ENCODE measurements around the gene PODXL2. TPM values are rescaled to one million over a fixed set of nuclear protein-coding genes. Genes with fewer than 3 reads are reported as not detected.
A peak's percentile ranks its signal among the peaks of the same experiment; 100 is the strongest.

PODXL2 gene
- polyA plus RNA-seq, 3 donors: 47.4 to 53.8 (median 48.7) TPM

DNA sequence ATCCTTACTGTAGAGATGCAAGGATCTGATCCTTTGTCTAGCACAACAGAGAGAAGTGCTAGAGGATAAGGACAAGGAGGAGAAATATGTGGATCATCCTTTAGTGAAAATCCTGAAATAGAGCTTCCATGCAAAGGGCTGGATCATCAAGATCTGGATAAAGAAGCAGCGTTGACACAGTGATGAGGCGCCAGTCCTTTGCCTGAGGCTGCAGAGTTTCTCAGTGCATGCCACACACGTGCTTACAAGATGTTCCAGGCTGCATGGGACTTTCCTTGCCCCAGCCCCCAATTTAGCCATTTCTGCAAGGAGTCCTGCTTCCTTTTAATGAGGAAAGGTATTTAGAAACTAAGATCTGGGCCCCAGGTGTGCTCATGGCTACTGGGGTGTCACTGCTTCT lies 36.6 kb downstream of the PODXL2 start:
- no peak for DNase-seq (ENCODE audit: extremely low read depth in 1 of 11, low read depth in 9 of 11, low spot score in 4 of 11)

DNA sequence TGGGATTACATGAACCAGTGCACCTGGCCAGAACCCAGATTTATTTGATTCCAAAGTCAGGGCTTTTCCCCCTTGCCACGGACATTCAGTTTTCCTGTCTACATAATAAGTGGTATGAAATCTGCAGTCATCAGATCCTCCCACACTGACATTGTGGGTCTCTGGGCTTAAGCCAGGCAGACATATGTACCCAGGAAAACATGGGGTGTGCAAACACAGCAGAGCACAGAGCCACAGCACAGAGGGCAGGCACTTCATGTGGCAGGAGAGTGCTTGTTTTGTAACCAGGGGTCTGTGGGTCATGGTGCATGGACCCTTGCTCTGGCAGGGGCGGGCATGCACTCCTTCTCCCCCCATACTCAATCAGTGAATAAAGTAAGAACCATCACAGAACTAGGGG lies 37.7 kb downstream of the PODXL2 start:
- no peak for DNase-seq (ENCODE audit: extremely low read depth in 1 of 11, low read depth in 9 of 11, low spot score in 4 of 11)

DNA sequence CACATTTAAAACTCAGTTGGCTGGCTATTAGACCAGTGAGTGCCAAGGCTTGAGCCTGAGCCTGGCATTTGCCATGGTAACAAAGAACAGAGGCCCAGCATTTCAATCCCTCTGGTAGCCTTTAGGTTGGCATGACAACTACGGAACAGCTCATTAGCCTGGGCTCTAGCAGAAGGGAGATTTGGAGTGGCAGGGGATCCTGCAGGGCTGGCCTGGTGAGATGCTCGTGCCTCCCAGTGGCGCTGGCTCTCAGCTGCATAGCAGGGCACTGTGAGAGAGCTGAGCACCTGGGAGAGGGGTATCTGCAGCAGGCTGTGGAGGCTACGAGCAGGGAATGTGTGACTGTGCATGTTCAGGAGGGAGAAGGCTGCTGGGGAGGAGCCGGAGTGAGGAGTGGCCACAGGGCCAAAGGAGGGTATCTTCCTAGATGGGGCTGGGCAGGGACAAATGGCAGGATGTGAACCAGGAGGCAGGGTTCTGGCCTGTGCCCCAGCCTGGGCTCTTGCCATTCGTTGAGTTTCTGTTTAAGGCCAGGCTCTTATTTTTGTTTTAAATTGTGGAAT lies 38.2 kb downstream of the PODXL2 start:
- no peak for DNase-seq (ENCODE audit: extremely low read depth in 1 of 11, low read depth in 9 of 11, low spot score in 4 of 11)

DNA sequence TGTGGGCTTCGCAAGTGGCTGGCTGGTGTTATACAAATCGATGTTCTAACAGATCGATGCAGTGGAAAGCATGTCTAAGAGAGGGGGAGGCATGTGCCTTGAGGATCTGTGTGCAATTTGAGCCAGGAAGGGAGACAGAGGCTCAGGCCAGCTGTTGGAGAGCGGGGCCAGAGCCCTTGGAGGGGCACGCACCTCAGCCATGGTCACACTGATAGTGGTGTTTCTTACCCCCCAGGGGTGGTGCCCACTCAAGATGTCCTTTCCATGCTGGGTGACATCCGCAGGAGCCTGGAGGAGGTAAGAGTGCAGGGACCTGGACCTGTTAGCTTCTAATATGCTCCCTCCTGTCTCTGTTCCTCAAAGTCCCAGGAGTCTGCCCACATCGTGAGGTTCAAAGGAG lies 39.9 kb downstream of the PODXL2 start:
- DNase-seq (ENCODE audit: extremely low read depth in 1 of 11, low read depth in 9 of 11, low spot score in 4 of 11): no peak

DNA sequence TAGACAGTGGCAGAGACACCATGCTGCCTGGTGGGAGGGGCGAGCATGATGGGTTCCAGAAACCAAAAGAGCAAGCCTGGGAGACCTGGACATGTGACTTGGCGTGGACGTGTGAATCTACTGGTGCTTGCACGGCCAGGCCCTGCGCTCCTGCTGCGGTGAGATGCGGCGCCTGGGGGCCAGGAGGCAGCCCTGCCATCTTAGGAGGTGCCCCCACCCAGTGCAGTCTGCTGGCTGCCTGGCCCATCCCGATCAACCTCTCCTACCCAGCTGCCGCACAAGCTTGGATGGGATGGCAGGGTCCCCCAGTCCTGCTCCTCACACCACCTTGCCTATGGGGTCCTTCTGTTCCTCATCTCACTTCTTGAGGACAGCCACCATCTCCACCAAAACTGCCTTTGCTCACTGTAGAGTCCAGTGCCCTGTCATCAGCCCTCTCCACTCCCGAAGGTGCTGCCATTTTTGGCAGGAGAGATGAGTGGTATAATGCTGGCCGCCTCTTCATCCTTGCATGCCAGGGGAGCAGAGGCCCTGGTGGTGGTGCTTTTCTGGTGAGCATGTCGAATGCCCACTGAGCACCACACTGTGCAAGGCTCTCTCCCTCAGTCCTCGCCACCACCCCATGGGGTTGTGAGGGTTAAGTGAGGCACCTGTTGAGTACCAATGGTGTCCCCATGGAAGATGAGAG lies 40.7 kb downstream of the PODXL2 start:
- DNase-seq (ENCODE audit: extremely low read depth in 1 of 11, low read depth in 9 of 11, low spot score in 4 of 11): no peak

DNA sequence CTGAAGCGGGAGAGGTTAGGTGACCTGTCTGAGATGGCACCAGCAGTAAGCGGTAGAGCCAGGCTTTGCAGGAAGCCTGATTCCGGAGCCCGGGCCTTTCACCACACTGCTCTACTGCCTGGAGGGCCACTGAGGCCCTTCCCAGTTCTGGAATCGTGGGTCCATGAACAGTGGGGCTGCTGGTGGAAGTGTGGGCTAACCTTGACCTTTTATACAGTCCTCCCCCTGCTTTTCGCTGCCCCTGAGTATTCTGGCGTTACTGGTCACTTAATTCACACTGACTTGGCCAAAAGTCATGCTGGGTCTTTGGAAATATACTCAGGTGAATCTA lies 41.2 kb downstream of the PODXL2 start:
- DNase-seq (ENCODE audit: extremely low read depth in 1 of 11, low read depth in 9 of 11, low spot score in 4 of 11): no peak

DNA sequence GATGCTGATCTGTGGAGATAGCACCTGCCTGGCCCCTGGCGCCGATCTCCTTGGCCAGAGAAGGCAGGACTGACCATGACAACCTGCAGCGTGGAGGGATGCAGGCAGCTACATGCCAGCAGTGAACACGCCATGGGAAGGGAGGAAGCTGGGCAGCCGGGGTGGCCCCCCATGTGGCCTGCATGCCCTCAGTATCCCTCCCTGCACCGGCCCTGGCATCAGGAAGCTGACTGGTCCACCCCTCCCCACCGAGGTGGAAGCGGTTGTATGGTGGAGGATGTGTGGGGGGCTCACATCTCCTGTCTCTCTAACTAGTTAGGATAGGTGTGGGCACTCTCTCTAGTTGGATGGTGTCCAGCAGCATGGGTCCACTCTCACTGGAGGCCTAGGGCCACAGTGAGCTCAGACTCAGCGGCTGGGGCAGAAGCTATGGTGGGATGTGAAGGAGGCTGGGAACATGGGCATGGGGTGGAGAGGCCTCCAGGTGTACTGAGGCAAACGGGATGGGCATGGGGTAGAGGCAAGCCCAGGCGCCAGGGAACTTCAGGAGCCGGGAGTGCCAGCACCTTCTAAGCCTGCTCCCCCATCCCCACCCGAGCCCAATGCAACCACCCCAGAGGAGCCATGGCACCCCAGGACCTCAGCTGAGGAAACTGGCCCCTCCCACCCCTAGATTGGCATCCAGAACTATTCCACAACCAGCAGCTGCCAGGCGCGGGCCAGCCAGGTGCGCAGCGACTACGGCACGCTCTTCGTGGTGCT lies 42.0 kb downstream of the PODXL2 start:
- no peak for DNase-seq (ENCODE audit: extremely low read depth in 1 of 11, low read depth in 9 of 11, low spot score in 4 of 11)

DNA sequence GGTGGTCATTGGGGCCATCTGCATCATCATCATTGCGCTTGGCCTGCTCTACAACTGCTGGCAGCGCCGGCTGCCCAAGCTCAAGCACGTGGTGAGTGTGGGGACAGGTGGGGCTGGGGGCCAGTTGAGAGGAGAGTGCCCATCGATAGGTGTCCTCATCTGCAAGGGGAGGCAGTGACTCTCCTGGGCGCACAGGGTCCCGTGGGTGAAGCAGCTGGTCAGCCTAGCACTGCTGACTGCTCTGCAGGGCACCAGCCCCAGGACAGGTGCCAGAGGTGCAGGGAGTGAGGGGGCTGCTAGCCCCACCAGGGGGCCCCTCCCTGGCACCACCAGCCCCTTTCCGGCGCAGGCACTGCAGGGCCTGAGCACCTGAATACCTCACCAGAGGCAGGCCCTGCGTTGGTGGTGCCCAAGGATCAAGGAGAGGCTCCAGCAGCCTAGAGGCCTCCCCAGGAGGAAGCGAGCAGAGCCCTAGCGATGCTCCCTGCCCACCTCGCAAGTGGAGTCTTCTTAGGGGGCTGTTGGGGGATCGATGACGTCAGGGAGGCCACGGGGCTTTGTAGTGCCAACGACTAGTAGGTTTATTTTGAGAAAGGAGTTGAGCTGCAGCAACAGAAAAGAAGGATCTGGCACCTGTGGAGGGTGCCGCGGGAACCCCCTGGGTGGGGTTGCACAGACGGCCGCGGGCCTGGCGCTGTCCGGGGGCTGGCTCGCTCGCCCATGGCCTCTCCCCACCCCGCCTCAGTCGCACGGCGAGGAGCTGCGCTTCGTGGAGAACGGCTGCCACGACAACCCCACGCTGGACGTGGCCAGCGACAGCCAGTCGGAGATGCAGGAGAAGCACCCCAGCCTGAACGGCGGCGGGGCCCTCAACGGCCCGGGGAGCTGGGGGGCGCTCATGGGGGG lies 42.8 kb downstream of the PODXL2 start:
- no peak for DNase-seq (ENCODE audit: extremely low read depth in 1 of 11, low read depth in 9 of 11, low spot score in 4 of 11)

DNA sequence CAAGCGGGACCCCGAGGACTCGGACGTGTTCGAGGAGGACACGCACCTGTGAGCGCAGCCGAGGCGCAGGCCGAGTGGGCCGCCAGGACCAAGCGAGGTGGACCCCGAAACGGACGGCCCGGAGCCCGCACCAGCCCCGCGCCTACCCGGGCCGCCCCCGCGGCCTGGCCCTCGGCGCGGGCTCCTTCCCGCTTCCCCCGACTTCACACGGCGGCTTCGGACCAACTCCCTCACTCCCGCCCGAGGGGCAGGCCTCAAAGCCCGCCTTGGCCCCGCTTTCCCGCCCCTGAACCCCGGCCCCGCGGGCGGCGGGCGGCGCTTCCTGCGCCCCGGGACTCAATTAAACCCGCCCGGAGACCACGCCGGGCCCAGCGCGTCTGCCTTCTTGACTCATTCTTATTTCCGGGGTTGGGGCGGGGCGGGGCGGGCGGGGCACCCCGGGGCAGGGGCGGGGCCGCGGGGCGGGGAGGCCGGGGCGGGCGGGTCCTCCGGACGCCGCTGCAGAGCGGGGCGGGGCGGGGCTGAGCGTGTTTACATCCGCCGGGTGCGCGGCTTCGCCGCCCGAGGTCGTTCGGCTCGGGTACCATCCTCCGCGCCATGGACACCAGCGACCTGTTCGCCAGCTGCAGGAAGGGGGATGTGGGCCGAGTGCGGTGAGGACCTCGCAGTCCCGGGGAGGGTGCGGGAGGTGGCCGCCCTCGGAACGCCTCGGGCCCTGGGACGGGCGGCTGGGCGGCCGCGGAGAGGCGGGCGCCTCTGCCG lies 43.6 kb downstream of the PODXL2 start, which contains the start of gene ABTB1:
TSS of gene ABTB1 (plus strand) at position 524 of the 762 bp plus-strand sequence. CDS start at position 598, 74 bp downstream.
- DNase-seq (ENCODE audit: extremely low read depth in 1 of 11, low read depth in 9 of 11, low spot score in 4 of 11): peak in 6 of 11 donors; percentile 40 to 70 (median 66)

DNA sequence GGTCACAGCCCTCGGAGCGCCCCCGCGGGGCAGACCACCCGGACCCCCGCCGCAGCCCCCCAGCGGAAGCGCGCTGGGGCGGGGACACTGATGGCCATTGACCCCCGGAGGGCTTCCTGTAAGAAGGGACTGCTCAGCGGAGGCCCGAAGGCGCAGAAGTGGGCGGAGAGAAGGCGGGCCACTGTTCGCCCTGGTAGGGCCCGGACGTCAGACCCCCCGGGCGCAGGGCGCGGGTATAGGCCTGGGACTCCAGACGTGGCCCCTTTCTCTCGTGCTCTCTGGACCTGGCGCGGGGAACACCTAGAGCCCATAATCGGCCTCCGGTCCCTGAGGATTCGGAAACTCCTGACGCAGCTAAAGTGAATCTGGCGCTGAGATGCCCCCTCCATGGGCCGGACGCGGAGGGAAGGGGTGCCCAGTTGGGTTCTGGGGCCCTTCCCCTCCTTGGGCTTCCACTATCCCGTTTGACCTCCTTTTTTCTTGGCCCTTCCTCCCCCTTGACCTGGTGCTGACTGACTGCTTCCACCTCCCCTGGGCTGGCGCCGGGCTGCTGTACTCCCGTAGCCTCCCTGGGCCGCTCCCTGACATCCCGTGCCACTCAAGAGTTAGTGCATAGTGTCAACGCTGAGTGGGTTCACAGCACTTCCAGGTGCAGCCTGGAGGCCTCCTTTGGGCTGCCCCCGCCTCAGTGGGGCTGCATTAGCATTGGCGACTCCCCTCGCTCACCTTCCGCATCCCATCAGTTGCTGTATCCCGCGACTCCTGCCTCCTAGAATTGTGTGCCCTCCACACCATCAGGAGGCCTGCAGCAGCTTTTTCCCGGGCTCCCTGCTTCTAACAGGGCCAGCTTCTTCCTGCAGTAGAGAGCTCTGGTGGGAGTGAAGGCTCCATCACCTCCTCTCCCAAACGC lies 44.5 kb downstream of the PODXL2 start:
- no peak for DNase-seq (ENCODE audit: extremely low read depth in 1 of 11, low read depth in 9 of 11, low spot score in 4 of 11)

DNA sequence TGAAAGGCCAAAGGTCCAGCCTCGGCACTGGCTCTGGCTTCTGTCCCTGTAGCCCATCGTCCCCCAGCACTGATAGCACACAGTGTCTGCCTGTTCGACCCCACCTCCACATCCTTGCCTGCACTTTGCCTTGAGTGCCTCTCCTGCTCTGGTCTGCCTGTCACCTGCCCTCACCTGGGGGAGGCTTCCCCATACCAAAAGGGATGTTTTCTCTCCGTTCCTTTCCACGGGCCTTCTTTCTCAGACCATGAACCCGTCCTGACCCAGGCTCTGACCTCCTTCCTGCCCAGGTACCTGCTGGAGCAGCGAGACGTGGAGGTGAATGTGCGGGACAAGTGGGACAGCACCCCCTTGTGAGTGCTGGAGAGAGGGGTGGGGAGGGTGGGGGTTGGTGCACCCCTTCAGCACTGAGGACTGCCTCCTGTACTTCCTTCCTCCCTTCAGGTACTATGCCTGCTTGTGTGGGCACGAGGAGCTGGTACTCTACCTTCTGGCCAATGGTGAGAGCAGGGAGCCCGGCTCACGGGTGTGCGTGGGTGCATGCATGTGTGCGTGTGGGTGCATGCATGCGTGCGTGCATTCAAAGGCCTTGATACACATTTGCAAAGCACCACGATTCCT lies 45.2 kb downstream of the PODXL2 start:
- no peak for DNase-seq (ENCODE audit: extremely low read depth in 1 of 11, low read depth in 9 of 11, low spot score in 4 of 11)

DNA sequence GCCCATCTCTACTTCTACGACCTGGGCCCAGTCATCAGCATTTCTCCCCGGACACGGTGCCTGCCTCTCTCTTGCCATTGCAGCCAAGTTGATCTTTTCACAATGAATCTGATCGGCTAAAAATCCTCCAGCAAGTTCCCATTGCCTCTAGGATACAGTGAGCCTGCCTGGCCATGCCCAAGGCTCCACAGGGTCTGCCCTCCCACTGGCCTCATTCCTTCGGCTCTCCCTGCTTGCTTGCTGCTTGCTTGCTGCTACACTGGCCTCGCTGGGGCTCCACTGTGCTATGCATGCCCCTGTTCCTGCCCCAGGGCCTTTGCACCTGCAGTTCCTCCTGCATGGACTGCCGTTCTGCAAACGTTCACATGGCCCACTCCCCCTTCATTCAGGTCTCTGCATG lies 45.8 kb downstream of the PODXL2 start:
- DNase-seq (ENCODE audit: extremely low read depth in 1 of 11, low read depth in 9 of 11, low spot score in 4 of 11): no peak

DNA sequence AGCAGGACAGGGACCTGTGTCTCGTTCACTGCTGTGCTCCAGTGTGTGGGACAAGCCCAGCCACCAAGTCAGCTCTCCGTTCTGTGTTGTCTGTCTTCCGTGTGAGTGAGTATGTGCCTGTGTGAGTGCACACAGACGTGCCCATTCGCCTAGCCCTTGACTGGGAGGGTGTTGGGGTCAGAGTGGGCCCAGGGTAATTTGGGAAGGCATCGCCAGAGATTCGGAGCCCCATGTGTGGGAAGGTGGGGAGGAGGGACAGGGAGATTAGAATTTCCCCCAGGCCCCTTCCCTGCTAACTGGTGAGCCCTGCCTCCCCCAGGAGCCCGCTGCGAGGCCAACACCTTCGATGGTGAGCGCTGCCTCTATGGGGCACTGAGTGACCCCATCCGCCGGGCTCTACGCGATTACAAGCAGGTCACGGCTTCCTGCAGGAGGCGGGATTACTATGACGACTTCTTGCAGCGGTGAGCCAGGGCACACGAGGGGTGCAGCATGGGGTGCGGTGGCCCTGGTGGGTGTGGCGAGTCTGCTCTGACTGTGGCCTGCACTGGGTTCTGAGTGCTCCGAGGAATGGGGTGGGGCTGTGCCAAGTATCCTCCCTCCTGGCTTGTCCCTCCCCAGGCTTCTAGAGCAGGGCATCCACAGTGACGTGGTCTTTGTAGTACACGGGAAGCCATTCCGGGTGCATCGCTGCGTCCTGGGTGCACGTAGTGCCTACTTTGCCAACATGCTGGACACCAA lies 46.8 kb downstream of the PODXL2 start:
- no peak for DNase-seq (ENCODE audit: extremely low read depth in 1 of 11, low read depth in 9 of 11, low spot score in 4 of 11)

DNA sequence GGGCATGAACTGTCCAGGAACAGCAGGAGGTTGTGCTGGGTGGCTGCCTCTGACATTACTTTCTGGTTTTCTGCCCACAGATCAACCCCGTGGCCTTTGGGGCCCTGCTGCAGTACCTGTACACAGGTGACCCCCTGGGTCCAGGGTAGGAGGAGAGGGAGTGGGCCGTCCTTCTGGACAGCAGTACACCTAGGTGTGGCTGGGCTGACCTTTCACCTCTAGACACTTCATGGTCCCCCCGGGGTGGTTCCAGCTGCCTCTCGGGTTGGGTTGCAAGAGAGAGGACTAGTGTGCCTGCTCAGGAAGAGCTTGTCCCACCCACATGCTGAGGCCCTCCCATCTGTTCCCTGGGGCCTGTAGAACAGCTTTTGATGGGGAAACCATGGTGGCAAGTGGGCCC lies 47.5 kb downstream of the PODXL2 start:
- no peak for DNase-seq (ENCODE audit: extremely low read depth in 1 of 11, low read depth in 9 of 11, low spot score in 4 of 11)

DNA sequence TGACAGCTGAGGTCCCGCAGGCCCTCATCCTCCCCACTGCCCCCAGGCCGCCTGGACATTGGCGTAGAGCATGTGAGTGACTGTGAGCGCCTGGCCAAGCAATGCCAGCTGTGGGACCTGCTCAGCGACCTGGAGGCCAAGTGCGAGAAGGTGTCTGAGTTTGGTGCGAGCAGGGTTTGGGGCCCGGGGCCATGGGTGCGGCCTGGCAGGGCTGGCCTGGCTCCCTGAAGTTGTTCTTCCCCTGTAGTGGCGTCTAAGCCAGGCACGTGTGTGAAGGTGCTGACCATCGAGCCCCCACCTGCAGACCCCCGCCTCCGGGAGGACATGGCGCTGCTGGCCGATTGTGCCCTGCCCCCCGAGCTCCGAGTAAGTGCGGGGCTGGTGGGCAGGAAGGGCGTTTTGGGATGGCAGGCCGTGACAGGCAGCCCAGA lies 48.0 kb downstream of the PODXL2 start:
- no peak for DNase-seq (ENCODE audit: extremely low read depth in 1 of 11, low read depth in 9 of 11, low spot score in 4 of 11)

DNA sequence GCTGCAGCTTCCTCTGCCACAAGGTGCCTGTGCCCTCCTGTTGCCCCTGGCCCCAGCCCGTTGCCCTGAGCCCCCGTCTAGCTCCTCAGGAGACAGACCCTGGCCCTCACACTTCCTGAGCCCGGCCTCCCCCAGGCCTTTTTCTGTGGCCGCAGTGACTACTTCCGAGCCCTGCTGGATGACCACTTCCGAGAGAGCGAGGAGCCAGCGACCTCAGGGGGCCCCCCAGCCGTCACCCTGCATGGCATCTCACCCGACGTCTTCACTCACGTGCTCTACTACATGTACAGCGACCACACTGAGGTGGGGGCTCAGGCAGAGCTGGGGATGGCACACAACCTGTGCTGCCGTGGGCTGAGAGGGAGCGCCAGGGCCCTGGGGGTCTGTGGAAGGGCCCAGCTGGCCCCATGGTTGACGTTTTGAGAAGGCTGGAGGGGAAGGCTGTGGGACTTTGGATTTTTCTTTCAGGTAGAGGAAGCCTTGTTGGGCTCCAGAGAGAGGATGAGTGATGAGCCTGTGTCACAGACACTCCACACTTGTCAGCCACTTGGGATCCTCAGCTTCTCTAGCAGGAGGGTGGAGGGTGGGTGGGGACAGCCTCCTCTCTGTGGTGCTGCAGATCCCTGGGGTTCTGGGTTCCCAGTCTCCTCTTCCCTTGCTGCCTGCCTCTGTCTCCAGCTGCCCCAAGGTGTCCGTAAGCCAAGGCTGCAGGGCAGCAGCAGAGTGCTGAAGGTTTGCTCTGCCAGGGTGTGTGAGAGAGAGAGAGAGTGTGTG lies 48.7 kb downstream of the PODXL2 start:
- DNase-seq (ENCODE audit: extremely low read depth in 1 of 11, low read depth in 9 of 11, low spot score in 4 of 11): no peak

All from renal cortex interstitium (tissue), 11 donors.